NCI-H226 (cell line): ENCODE results near the gene MMEL1.
"Not testable (repeated sequence)": the region's sequence is repeated elsewhere in the genome, so short reads cannot be mapped to it uniquely, and the experiment has no call there.

ENCODE experiments used
- DNase-seq: peaks from one replicate; pipeline ENCODE4 v3.0.0-alpha.2; 2015

MMEL1 gene

GRCh38 chr1:2632561-2633361, at the start of gene MMEL1:
TSS of gene MMEL1 (minus strand) at chr1:2633016. CDS start at chr1:2629484, 3,532 bp downstream.
- no peak for DNase-seq

GRCh38 chr1:2676726-2677125, 43.9 kb upstream of the MMEL1 start:
- DNase-seq, result not testable (repeated sequence)

DNA sequence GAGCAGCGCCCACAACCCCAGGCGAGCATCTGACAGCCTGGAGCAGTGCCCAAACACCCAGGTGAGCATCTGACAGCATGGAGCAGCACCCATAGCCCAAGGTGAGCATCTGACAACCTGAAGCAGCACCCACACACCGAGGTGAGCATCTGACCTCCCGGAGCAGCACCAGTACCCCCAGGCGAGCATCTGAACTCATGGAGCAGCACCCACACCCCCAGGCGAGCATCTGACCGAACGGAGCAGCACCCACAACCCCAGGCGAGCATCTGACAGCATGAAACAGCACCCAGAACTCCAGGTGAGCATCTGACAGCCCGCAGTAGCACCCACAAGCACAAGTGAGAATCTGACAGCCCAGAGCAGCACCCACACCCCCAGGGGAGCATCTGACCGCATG, 38.8 kb upstream of the MMEL1 start:
- not testable (repeated sequence) for DNase-seq

DNA sequence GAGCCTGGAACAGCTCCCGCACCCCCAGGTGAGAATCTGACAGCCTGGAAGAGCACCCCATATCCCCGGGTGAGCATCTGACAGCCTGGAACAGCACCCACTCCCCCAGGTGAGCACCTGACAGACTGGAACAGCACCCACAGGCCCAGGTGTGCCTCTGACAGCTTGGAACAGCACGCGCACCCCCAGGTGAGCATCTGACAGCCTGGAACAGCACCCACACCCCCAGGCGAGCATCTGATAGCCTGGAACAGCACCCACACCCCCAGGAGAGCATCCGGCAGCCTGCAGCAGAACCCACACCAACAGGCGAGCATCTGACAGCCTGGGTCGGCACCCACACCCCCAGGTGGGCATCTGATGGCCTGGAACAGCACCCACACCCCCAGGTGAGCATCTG, 27.0 kb upstream of the MMEL1 start:
- DNase-seq, result not testable (repeated sequence)

DNA sequence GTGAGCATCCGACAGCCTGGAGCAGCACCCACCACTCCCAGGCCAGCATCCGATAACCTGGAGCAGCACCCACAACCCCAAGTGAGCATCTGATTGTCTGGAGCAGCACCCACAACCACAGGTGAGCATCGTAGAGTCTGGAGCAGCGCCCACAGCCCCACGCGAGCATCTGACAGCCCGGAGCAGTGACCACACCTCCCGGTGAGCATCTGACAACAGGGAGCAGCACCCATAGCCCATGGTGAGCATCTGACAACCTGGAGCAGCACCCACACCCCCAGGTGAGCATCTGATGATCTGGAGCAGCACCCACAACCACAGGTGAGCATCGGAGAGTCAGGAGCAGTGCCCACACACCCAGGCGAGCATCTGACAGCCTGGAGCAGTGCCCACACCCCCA, 25.1 kb upstream of the MMEL1 start:
- DNase-seq, result not testable (repeated sequence)

- DNase-seq, result not testable (repeated sequence)
Observed at GRCh38 chr1:2657124-2657523, 24.3 kb upstream of the MMEL1 start.

DNA sequence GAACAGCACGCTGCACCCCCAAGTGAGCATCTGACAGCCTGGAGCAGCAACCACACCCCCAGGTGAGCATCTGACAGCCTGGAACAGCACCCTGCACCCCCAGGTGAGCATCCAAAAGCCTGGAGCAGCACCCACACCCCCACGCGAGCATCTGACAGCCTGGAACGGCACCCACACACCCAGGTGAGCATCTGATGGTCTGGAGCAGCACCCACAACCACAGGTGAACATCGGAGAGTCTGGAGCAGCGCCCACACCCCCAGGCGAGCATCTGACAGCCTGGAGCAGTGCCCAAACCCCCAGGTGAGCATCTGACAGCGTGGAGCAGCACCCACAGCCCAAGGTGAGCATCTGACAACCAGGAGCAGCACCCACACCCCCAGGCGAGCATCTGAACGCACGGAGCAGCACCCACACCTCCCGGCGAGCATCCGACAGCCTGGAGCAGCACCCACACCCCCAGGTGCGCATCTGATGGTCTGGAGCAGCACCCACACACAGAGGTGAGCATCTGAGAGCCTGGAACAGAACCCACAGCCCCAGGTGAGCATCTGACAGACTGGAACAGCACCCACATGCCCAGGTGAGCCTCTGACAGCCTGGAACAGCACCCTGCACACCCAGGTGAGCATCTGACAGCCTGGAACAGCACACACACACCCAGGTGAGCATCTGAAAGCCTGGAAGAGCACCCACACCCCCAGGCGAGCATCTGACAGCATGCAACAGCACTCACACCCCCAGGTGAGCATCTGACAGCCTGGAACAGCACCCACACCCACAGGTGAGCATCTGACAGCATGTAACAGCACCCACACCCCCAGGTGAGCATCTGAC, 23.0 kb upstream of the MMEL1 start:
- DNase-seq, result not testable (repeated sequence)

DNA sequence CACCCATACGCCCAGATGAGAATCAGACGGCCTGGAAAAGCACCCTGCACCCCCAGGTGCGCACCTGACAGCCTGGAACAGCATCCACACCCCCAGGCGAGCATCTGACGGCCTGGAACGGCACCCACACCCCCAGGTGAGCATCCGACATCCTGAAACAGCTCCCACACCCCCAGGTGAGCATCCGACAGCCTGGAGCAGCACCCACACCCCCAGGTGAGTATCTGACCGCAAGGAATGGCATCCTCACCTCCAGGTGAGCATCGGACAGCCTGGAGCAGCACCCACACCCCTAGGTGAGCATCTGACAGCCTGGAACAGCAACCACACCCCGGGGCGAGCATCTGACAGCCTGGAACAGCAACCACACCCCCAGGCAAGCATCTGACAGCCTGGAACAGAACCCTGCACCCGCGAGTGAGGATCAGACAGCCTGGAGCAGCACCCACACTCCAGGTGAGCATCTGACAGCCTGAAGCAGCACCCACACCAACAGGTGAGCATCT, 21.7 kb upstream of the MMEL1 start:
- not testable (repeated sequence) for DNase-seq

GRCh38 chr1:2653741-2654442, 21.1 kb upstream of the MMEL1 start:
- not testable (repeated sequence) for DNase-seq

DNA sequence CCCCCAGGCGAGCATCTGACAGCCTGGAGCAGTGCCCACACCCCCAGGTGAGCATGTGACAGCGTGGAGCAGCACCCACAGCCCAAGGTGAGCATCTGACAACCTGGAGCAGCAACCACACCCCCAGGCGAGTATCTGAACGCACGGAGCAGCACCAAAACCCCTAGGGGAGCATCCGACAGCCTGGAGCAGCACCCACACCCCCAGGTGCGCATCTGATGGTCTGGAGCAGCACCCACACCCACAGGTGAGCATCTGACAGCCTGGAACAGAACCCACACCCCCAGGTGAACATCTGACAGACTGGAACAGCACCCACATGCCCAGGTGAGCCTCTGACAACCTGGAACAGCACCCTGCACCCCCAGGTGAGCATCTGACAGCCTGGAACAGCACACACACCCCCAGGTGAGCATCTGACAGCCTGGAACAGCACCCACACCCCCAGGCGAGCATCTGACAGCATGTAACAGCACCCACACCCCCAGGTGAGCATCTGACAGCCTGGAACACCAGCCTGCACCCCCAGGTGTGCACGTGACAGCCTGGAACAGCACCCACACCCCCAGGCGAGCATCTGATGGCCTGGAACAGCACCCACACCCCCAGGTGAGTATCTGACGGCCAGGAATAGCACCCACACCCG, 20.2 kb upstream of the MMEL1 start:
- not testable (repeated sequence) for DNase-seq

- not testable (repeated sequence) for DNase-seq
Observed at GRCh38 chr1:2652152-2652925, 19.5 kb upstream of the MMEL1 start.

DNA sequence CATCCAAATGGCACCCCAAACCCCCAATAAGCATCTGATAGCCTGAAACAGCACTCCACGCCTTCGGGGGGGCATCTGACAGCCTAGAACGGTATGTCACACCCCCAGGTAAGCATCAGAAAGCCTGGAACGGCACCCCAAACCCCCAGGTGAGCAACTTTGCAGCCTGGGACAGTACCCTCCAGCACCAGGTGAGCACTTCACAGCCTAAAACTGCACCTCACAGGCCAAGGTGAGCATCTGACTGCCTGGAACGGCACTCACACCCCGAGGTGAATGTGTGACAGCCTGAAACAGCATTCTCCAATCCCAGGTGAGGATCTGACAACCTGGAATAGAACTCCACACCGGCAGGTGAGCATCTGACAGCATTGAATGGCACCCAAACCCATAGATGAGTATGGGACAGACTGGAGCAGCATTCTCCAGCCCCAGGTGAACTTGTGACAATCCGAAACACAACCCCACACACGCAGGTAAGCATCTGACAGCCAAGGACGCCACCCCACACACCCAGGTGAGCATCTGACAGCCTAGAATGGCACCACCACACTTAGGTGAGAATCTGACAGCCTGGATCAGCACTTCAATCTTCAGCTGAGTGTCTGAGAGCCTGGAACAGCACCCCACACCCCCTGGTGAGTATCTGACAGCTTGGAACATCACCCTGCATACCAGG, 18.3 kb upstream of the MMEL1 start:
- DNase-seq, result no peak

DNA sequence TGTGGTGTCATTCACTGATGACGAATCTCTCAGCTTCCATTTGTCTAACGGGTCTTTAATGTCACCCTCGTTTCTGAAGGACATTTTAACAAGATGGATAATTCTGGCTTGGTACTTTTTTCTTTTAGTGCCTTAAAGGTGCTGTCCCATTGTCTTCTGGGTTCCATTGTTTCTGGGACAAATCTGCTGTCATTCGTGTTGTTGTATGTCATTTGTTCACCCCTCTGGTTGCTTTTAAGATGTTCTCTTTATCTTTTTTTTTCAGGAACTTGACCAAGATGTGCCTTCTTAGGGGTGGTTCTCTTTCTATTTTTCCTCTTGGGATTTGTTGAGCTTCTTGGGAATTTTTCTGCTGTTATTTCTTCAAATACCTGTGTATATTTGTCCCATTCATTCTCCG, 14.0 kb upstream of the MMEL1 start:
- DNase-seq, result no peak

GRCh38 chr1:2645776-2646175, 13.0 kb upstream of the MMEL1 start:
- no peak for DNase-seq

- DNase-seq, result no peak
Observed at GRCh38 chr1:2645143-2645542, 12.3 kb upstream of the MMEL1 start.

- no peak for DNase-seq
Observed at GRCh38 chr1:2644591-2645101, 11.8 kb upstream of the MMEL1 start.

DNA sequence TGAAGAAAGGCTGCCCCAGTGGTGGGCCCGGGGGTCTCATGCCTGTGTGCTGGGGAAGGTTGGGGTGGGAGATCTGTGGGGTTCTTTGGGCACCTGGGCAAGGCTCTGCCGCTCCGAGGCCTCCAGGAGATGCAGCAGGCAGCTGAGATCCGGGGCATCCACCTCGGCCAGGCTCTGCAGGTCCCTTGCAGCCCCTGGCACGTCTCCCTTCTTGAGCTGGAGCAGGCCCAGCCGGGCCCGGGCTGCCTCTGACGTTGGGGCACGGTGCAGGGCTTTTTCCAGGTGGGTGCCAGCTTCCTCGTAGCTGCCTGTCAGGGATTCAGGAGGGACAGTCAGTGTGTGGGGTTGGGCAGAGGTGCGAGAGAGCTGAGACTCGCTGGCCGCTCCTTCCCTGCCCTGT, 11.4 kb upstream of the MMEL1 start:
- DNase-seq, result no peak

GRCh38 chr1:2643414-2644077, 10.7 kb upstream of the MMEL1 start:
- no peak for DNase-seq

DNA sequence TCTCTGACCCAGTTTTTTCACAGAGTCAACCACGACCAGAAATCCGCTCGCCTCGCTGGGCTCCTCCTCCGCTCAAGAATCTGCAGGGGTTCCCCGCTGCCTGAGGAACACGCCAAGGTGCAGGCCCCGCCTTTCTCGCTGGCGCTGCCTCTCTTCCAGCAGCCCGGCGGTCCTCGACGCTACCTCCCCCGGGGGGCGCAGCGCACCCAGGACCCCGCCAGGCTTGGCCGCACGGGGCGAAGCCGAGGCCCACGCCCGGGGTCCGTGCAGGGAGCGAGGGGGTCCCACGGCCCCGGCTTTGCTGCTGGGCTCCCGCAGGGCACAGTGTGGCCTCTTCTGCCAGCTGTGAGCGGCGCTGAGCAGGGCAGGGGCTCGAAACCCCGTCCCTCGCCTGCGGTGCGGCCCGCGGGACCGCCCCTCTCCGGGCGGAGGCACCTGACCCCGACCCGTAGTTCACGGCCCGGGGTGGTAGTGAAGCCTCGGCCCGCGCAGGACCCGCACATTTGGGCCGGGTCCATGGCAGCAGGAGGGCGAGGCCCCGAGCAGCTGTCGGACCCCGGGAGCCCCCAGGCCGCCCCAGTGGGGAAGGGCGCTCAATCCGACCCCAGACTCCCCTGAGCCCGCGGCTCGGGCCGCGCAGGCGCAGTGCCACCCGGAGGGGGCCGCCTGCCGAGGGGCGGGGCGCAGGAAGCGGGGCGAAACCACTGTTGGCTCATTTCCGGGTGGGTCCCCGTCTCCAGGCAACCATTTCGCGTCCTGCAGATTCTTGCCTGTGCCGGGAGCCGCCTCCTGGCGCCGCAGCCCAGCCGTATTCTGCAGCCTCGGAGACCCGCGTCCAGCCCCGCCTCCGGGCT, 10.0 kb upstream of the MMEL1 start:
- peak; percentile 82 for DNase-seq
